HepG2 (cell line): ENCODE data around the gene SCRG1. TPM values are rescaled to one million over a fixed set of nuclear protein-coding genes. Genes with fewer than 3 reads are reported as not detected.

Experiments
- ARNTL ChIP-seq: sonication (generic); formaldehyde crosslinking; IDR thresholded peaks from 2 replicates; pipeline ENCODE4 v1.4.0; 2020; ENCODE audit warnings: mild to moderate bottlenecking, missing genetic modification reagents
- BRCA1 ChIP-seq: sonication (generic); formaldehyde crosslinking; IDR thresholded peaks from 2 replicates; pipeline ENCODE4 v1.4.0; 2020; ENCODE audit warnings: missing genetic modification reagents
- CBX1 ChIP-seq: IDR thresholded peaks from one replicate; pipeline ENCODE4 v1.6.1; 2016; ENCODE audit warnings: antibody characterized with exemption, low read depth
- ERF ChIP-seq: IDR thresholded peaks from 2 replicates; pipeline ENCODE4 v1.6.1; 2018; ENCODE audit warnings: missing biosample characterization, missing genetic modification reagents
- MEIS2 ChIP-seq: sonication (generic); formaldehyde crosslinking; IDR thresholded peaks from 2 replicates; pipeline ENCODE4 v1.9.0; 2021; ENCODE audit warnings: mild to moderate bottlenecking, missing genetic modification reagents
- NFYB ChIP-seq: sonication (generic); formaldehyde crosslinking; IDR thresholded peaks from 2 replicates; pipeline ENCODE4 v1.4.0; 2020; ENCODE audit warnings: missing genetic modification reagents
- NONO ChIP-seq, 2 experiments: fragments of 450-650 bp in 1 of 2; sonication (generic) in 1 of 2; formaldehyde crosslinking in 1 of 2; IDR thresholded peaks in 1 of 2; conservative IDR thresholded peaks in 1 of 2; 2 replicates each; pipeline versions ENCODE4 v1.6.1 to v1.8.0; 2017 to 2022; ENCODE audit warnings: mild to moderate bottlenecking in 1 of 2, missing genetic modification reagents in 1 of 2, moderate library complexity in 1 of 2
- POGZ ChIP-seq: sonication (generic); formaldehyde crosslinking; IDR thresholded peaks from 2 replicates; pipeline ENCODE4 v1.4.0; 2020; ENCODE audit warnings: mild to moderate bottlenecking, missing genetic modification reagents
- PPARG ChIP-seq: conservative IDR thresholded peaks from 2 replicates; pipeline ENCODE4 v1.6.1; 2016; ENCODE audit warnings: missing biosample characterization, missing genetic modification reagents
- PRMT3 ChIP-seq: sonication (generic); formaldehyde crosslinking; IDR thresholded peaks from 2 replicates; pipeline ENCODE4 v1.8.1; 2022; ENCODE audit warnings: low read depth, mild to moderate bottlenecking, moderate library complexity, missing genetic modification reagents, borderline replicate concordance
- SIN3A ChIP-seq: IDR thresholded peaks from 2 replicates; pipeline ENCODE4 v1.6.1; 2011; ENCODE audit warnings: low read depth, mild to moderate bottlenecking, control low read depth, low read length, borderline replicate concordance
- STAT5B ChIP-seq: sonication (generic); formaldehyde crosslinking; IDR thresholded peaks from 2 replicates; pipeline ENCODE4 v1.4.0; 2020; ENCODE audit warnings: missing genetic modification reagents
- TAF15 ChIP-seq: fragments of 200-400 bp; formaldehyde crosslinking; IDR thresholded peaks from one replicate; pipeline ENCODE4 v1.6.1; 2018; ENCODE audit warnings: mild to moderate bottlenecking, low read depth, low read length; ENCODE audit not compliant: poor library complexity, severe bottlenecking
- ZNF34 ChIP-seq: sonication (generic); formaldehyde crosslinking; IDR thresholded peaks from 2 replicates; pipeline ENCODE4 v1.4.0; 2020; ENCODE audit warnings: mild to moderate bottlenecking, missing genetic modification reagents, borderline replicate concordance
- ZNF343 ChIP-seq: sonication (generic); formaldehyde crosslinking; IDR thresholded peaks from 2 replicates; pipeline ENCODE4 v1.4.0; 2020; ENCODE audit warnings: mild to moderate bottlenecking, missing genetic modification reagents
- ZNF441 ChIP-seq: sonication (generic); formaldehyde crosslinking; IDR thresholded peaks from 2 replicates; pipeline ENCODE4 v1.7.0; 2021; ENCODE audit warnings: missing genetic modification reagents, borderline replicate concordance
- ZNF7 ChIP-seq: IDR thresholded peaks from 2 replicates; pipeline ENCODE4 v1.6.1; 2016; ENCODE audit warnings: missing biosample characterization, missing genetic modification reagents
- ZNF75D ChIP-seq: sonication (generic); formaldehyde crosslinking; IDR thresholded peaks from 2 replicates; pipeline ENCODE4 v1.8.1; 2023; ENCODE audit warnings: missing genetic modification reagents, mild to moderate bottlenecking, borderline replicate concordance
- polyA plus RNA-seq, 8 experiments: library from polyadenylated mRNA; depleted of rRNA in 3 of 8; stranded (reverse) in 7 of 8; unstranded in 1 of 8; fragments of >200 nt; fragmentation: Illumina TruSeq in 4 of 8; extraction: Trizol in 4 of 8; gene quantifications; 2 replicates each; pipeline versions ENCODE4 v1.2.1 to v1.2.3, GENCODE V29; 2011 to 2016; ENCODE audit warnings: low read depth in 4 of 8, missing spikeins in 1 of 8, mixed read lengths in 1 of 8; ENCODE audit not compliant: insufficient read depth in 1 of 8
- total RNA-seq, 5 experiments: library from RNA; depleted of rRNA; stranded (reverse); fragments of >200 nt; fragmentation: Illumina TruSeq; extraction: Trizol; gene quantifications; 2 replicates each; pipeline ENCODE4 v1.2.3, GENCODE V29; 2016; ENCODE audit warnings: low read depth in 1 of 5
- TF ChIP-seq, protein P1 (sequence below): sonication (generic); formaldehyde crosslinking; IDR thresholded peaks from 2 replicates; pipeline ENCODE4 v1.4.0; 2020; ENCODE audit warnings: missing genetic modification reagents; ENCODE audit errors: not compliant biosample characterization
- TF ChIP-seq, protein P2 (sequence below): sonication (generic); formaldehyde crosslinking; IDR thresholded peaks from 2 replicates; pipeline ENCODE4 v1.4.0; 2020; ENCODE audit warnings: mild to moderate bottlenecking, missing genetic modification reagents
- TF ChIP-seq, protein P3 (sequence below): sonication (generic); formaldehyde crosslinking; IDR thresholded peaks from 2 replicates; pipeline ENCODE4 v1.4.0; 2020; ENCODE audit warnings: missing genetic modification reagents

The SCRG1 gene
- total and polyA plus RNA-seq, 2 of the 13 experiments (the other 11 are each of a cell fraction or from before 2014, with no cell fraction given): not detected

DNA sequence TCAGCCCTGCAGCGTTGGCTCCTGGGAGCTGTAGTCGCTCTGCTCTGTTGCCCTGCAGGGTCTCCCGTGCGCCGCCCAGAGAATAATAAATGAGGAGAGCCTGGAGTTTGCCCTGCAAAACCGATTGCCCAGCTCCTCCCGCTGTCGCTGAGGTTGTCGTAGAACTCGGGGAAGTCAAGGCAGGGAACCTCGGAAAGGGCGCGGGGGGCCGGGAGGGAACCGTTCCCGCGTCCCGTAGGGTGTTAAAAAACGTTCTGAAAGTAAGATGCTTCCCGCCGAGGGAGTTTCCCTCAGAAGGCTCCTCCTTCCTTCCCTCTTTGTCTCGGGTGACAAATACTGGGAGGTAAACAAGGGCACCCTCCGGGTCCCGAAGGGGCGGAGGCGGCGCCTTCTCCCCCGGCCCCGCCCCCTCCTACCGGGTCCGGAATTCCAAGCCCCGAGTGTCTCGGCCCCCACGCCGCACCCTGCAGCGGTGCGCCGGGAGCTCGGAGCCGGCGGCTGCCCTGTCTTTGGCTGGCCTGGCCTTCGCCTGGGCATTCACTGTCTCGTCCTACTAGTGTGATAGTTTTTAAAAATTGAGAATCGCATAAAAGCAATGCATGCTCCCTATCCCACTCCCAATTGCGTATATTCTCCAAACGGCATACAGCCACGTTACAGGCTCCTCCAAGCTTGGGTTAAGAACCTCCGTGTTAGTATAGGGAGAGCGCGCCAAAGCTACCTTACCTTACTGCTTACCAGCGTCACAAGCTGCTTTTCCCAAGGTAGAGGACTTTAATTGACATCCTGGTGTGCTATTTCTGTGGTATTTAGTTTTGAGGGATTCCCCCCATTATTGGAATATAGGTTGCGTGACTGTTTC lies 63.8 kb downstream of the SCRG1 start (continued):
- TF ChIP-seq TAF15 (no peak), ARNTL (CRISPR knock-in tag) (no peak), POGZ (CRISPR knock-in tag) (no peak; the same call in 1 of the 2 replicates), SIN3A (peak; percentile 64; the same call in 1 of the 2 replicates), CBX1 (no peak), NFYB (CRISPR knock-in tag) (no peak), STAT5B (CRISPR knock-in tag) (no peak), ZNF441 (CRISPR knock-in tag) (no peak), ZNF7 (CRISPR knock-in tag) (no peak), ZNF343 (CRISPR knock-in tag) (no peak), ERF (CRISPR knock-in tag) (0 out of 2 replicates have a peak, but pooled peaks have one; percentile 11), PPARG (CRISPR knock-in tag) (no peak), ZNF34 (CRISPR knock-in tag) (no peak), BRCA1 (CRISPR knock-in tag) (no peak), ZNF75D (CRISPR knock-in tag) (no peak; the same call in 1 of the 2 replicates), MEIS2 (CRISPR knock-in tag) (no peak), NONO (IDR thresholded peaks at IDR 0.05) (no peak), NONO (CRISPR knock-in tag; conservative IDR thresholded peaks at IDR 0.05) (peak; percentile 45), PRMT3 (CRISPR knock-in tag) (no peak; the same call in 1 of the 2 replicates)
- TF ChIP-seq, protein P1, sequence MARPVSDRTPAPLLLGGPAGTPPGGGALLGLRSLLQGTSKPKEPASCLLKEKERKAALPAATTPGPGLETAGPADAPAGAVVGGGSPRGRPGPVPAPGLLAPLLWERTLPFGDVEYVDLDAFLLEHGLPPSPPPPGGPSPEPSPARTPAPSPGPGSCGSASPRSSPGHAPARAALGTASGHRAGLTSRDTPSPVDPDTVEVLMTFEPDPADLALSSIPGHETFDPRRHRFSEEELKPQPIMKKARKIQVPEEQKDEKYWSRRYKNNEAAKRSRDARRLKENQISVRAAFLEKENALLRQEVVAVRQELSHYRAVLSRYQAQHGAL: no peak
- TF ChIP-seq, protein P2, sequence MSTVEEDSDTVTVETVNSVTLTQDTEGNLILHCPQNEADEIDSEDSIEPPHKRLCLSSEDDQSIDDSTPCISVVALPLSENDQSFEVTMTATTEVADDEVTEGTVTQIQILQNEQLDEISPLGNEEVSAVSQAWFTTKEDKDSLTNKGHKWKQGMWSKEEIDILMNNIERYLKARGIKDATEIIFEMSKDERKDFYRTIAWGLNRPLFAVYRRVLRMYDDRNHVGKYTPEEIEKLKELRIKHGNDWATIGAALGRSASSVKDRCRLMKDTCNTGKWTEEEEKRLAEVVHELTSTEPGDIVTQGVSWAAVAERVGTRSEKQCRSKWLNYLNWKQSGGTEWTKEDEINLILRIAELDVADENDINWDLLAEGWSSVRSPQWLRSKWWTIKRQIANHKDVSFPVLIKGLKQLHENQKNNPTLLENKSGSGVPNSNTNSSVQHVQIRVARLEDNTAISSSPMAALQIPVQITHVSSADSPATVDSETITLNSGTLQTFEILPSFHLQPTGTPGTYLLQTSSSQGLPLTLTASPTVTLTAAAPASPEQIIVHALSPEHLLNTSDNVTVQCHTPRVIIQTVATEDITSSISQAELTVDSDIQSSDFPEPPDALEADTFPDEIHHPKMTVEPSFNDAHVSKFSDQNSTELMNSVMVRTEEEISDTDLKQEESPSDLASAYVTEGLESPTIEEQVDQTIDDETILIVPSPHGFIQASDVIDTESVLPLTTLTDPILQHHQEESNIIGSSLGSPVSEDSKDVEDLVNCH (CRISPR knock-in tag): no peak
- TF ChIP-seq, protein P3, sequence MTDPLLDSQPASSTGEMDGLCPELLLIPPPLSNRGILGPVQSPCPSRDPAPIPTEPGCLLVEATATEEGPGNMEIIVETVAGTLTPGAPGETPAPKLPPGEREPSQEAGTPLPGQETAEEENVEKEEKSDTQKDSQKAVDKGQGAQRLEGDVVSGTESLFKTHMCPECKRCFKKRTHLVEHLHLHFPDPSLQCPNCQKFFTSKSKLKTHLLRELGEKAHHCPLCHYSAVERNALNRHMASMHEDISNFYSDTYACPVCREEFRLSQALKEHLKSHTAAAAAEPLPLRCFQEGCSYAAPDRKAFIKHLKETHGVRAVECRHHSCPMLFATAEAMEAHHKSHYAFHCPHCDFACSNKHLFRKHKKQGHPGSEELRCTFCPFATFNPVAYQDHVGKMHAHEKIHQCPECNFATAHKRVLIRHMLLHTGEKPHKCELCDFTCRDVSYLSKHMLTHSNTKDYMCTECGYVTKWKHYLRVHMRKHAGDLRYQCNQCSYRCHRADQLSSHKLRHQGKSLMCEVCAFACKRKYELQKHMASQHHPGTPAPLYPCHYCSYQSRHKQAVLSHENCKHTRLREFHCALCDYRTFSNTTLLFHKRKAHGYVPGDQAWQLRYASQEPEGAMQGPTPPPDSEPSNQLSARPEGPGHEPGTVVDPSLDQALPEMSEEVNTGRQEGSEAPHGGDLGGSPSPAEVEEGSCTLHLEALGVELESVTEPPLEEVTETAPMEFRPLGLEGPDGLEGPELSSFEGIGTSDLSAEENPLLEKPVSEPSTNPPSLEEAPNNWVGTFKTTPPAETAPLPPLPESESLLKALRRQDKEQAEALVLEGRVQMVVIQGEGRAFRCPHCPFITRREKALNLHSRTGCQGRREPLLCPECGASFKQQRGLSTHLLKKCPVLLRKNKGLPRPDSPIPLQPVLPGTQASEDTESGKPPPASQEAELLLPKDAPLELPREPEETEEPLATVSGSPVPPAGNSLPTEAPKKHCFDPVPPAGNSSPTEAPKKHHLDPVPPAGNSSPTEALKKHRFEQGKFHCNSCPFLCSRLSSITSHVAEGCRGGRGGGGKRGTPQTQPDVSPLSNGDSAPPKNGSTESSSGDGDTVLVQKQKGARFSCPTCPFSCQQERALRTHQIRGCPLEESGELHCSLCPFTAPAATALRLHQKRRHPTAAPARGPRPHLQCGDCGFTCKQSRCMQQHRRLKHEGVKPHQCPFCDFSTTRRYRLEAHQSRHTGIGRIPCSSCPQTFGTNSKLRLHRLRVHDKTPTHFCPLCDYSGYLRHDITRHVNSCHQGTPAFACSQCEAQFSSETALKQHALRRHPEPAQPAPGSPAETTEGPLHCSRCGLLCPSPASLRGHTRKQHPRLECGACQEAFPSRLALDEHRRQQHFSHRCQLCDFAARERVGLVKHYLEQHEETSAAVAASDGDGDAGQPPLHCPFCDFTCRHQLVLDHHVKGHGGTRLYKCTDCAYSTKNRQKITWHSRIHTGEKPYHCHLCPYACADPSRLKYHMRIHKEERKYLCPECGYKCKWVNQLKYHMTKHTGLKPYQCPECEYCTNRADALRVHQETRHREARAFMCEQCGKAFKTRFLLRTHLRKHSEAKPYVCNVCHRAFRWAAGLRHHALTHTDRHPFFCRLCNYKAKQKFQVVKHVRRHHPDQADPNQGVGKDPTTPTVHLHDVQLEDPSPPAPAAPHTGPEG (CRISPR knock-in tag): no peak; the same call in 1 of the 2 replicates
